ENCODE measurements around the gene OGFOD1.

GRCh38 chr16:56488035-56488434, 36.7 kb downstream of the OGFOD1 start:
- TF ChIP-seq CTCF (IDR thresholded peaks at IDR 0.05) (no peak), ZFX (IDR thresholded peaks at IDR 0.05; ENCODE audit: borderline replicate concordance) (no peak)

Data from 22Rv1 (cell line).